Trophoblast cell (in vitro differentiated cells and primary cell): ENCODE results near the gene SERPINI2. TPM values are rescaled to one million over a fixed set of nuclear protein-coding genes. Genes with fewer than 3 reads are reported as not detected.

Experiments used
- DNase-seq, 2 donors: peaks; one replicate each; pipeline ENCODE4 v3.0.0-alpha.2; 2016
- H2AFZ ChIP-seq: 2 replicates; pipeline ENCODE4 v1.6.1; 2013; ENCODE audit warnings: low read length, moderate library complexity, mild to moderate bottlenecking; ENCODE audit not compliant: insufficient read depth, poor library complexity
- H2AK5ac ChIP-seq: 2 replicates; pipeline ENCODE4 v1.6.1; 2013; ENCODE audit warnings: mild to moderate bottlenecking, low read length
- H2BK120ac ChIP-seq: 2 replicates; pipeline ENCODE4 v1.6.1; 2013; ENCODE audit warnings: low read length, mild to moderate bottlenecking, moderate library complexity; ENCODE audit not compliant: insufficient read depth, poor library complexity
- H2BK12ac ChIP-seq: 2 replicates; pipeline ENCODE4 v1.6.1; 2013; ENCODE audit warnings: mild to moderate bottlenecking, low read length, moderate library complexity
- H2BK5ac ChIP-seq: 2 replicates; pipeline ENCODE4 v1.6.1; 2013; ENCODE audit warnings: low read length, low read depth, moderate library complexity, mild to moderate bottlenecking; ENCODE audit not compliant: poor library complexity
- H3K14ac ChIP-seq: 2 replicates; pipeline ENCODE4 v1.6.1; 2013; ENCODE audit warnings: mild to moderate bottlenecking, low read length
- H3K18ac ChIP-seq: 2 replicates; pipeline ENCODE4 v1.6.1; 2013; ENCODE audit warnings: mild to moderate bottlenecking, low read length
- H3K23ac ChIP-seq: 2 replicates; pipeline ENCODE4 v1.6.1; 2013; ENCODE audit warnings: low read length
- H3K27ac ChIP-seq: 2 replicates; pipeline ENCODE4 v1.5.1; 2013; ENCODE audit warnings: low read depth, mild to moderate bottlenecking, inconsistent platforms, low read length, moderate library complexity
- H3K27me3 ChIP-seq: 2 replicates; pipeline ENCODE4 v1.6.1; 2013; ENCODE audit warnings: inconsistent platforms, mild to moderate bottlenecking, low read length, moderate library complexity; ENCODE audit not compliant: insufficient read depth
- H3K36me3 ChIP-seq, 2 experiments: 1 replicate in 1 of 2; 2 replicates in 1 of 2; pipeline ENCODE4 v1.6.1; 2013; ENCODE audit warnings: low read length in 2 of 2, mild to moderate bottlenecking in 2 of 2, moderate library complexity in 1 of 2; ENCODE audit not compliant: insufficient read depth in 2 of 2, control insufficient read depth in 1 of 2
- H3K4ac ChIP-seq: 2 replicates; pipeline ENCODE4 v1.6.1; 2013; ENCODE audit warnings: low read depth, mild to moderate bottlenecking, low read length, moderate library complexity
- H3K4me1 ChIP-seq, 2 experiments: 1 replicate in 1 of 2; 2 replicates in 1 of 2; pipeline ENCODE4 v1.6.1; 2013; ENCODE audit warnings: low read length in 2 of 2, mild to moderate bottlenecking in 2 of 2, moderate library complexity in 1 of 2; ENCODE audit not compliant: insufficient read depth in 2 of 2, control insufficient read depth in 1 of 2
- H3K4me2 ChIP-seq: 2 replicates; pipeline ENCODE4 v1.6.1; 2013; ENCODE audit warnings: inconsistent platforms, mild to moderate bottlenecking, low read length, moderate library complexity
- H3K4me3 ChIP-seq: 2 replicates; pipeline ENCODE4 v1.5.1; 2013; ENCODE audit warnings: mild to moderate bottlenecking, low read depth, low read length, inconsistent platforms
- H3K79me1 ChIP-seq: one replicate; pipeline ENCODE4 v1.6.1; 2013; ENCODE audit warnings: low read length
- H3K79me2 ChIP-seq: 2 replicates; pipeline ENCODE4 v1.6.1; 2013; ENCODE audit warnings: low read length, mild to moderate bottlenecking; ENCODE audit not compliant: control insufficient read depth, insufficient read depth, poor library complexity
- H3K9ac ChIP-seq: 2 replicates; pipeline ENCODE4 v1.6.1; 2013; ENCODE audit warnings: mild to moderate bottlenecking, low read length
- H3K9me3 ChIP-seq: 2 replicates; pipeline ENCODE4 v1.6.1; 2013; ENCODE audit warnings: low read depth, mild to moderate bottlenecking, control low read depth, inconsistent platforms, low read length; ENCODE audit not compliant: insufficient read depth
- H4K12ac ChIP-seq: 2 replicates; pipeline ENCODE4 v1.6.1; 2013; ENCODE audit warnings: low read depth, mild to moderate bottlenecking, low read length, moderate library complexity
- H4K8ac ChIP-seq: 2 replicates; pipeline ENCODE4 v1.6.1; 2013; ENCODE audit warnings: low read depth, mild to moderate bottlenecking, low read length, moderate library complexity
- H4K91ac ChIP-seq: one replicate; pipeline ENCODE4 v1.6.1; 2013; ENCODE audit warnings: low read depth, mild to moderate bottlenecking, low read length, moderate library complexity
- WGBS: extraction: QIAGEN DNeasy Blood & Tissue Kit; methylation state at CpG from one replicate; pipeline ENCODE4 v1.1.7; 2013; ENCODE audit warnings: missing lambda C conversion rate; ENCODE audit not compliant: insufficient read length, insufficient coverage; ENCODE audit errors: extremely low coverage; 5-methylcytosine and 5-hydroxymethylcytosine counted together
- polyA plus RNA-seq: library from polyadenylated mRNA; stranded (reverse); fragments of 200-250 nt; gene quantifications from 2 replicates; pipeline ENCODE4 v1.2.3, GENCODE V29; 2013

Gene SERPINI2, protein sequence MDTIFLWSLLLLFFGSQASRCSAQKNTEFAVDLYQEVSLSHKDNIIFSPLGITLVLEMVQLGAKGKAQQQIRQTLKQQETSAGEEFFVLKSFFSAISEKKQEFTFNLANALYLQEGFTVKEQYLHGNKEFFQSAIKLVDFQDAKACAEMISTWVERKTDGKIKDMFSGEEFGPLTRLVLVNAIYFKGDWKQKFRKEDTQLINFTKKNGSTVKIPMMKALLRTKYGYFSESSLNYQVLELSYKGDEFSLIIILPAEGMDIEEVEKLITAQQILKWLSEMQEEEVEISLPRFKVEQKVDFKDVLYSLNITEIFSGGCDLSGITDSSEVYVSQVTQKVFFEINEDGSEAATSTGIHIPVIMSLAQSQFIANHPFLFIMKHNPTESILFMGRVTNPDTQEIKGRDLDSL
- 0.07 TPM in 1 of 2 replicates, not detected in the other for polyA plus RNA-seq

- Histone ChIP-seq H4K12ac (no peak within 1 kb of the TSS), H3K4me1 (no peaks in the 10 kb centered on the region), H2BK120ac (no peak within 1 kb of the TSS), H3K4me2 (no peak within 1 kb of the TSS), H3K36me3 (no peaks in the 10 kb centered on the region), H3K9me3 (no peaks in the 10 kb centered on the region), H2BK12ac (no peak within 1 kb of the TSS), H3K23ac (no peak within 1 kb of the TSS), H3K18ac (no peak within 1 kb of the TSS), H4K91ac (no peak within 1 kb of the TSS), H3K4ac (no peak within 1 kb of the TSS), H2AFZ (no peak within 1 kb of the TSS), H3K79me1 (no peaks in the 10 kb centered on the region), H3K9ac (no peak within 1 kb of the TSS), H3K27ac (no peak within 1 kb of the TSS), H3K4me3 (no peak within 1 kb of the TSS), H3K79me2 (no peaks in the 10 kb centered on the region), H2AK5ac (no peak within 1 kb of the TSS), H2BK5ac (no peak within 1 kb of the TSS), H3K14ac (no peak within 1 kb of the TSS), H3K27me3 (no peaks in the 10 kb centered on the region), H4K8ac (no peak within 1 kb of the TSS)
- no CpG with 5 or more reads among the region's 4 CpGs for WGBS
- DNase-seq: no peak
Observed at GRCh38 chr3:167473863-167474262, at the start of gene SERPINI2. Gene SERPINI2, minus strand, starts transcription at chr3:167474042. Its CDS starts 2,208 bp downstream, at chr3:167471834.

DNA sequence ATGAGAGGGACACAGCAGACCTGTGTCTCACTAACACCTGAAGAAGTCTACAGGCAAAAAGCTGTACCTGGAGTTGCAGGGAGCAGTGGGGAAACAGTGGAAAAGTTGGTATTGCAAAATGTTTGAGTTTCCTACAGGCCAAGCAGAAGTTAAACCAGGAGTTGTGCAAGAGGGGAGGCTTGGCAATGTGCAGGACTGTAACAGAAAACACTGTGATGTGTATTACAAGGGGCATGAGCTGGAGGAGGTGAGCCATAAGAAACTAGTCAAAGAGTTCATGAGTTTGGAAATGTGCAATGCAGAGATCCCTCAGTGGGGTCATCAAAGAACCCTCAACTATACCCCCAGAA, 47.1 kb upstream of the SERPINI2 start:
- Histone ChIP-seq H3K9me3 (no peaks in the 10 kb centered on the region), H3K4me2 (no peak overlapping the region), H2AFZ (no peak overlapping the region), H3K79me2 (no peaks in the 10 kb centered on the region), H3K4me1 (no peaks in the 10 kb centered on the region), H3K23ac (no peak overlapping the region), H4K91ac (no peak overlapping the region), H2BK120ac (no peak overlapping the region), H4K12ac (no peak overlapping the region), H3K36me3 (no peaks in the 10 kb centered on the region), H3K9ac (no peak overlapping the region), H4K8ac (no peak overlapping the region), H3K18ac (no peak overlapping the region), H3K4ac (no peak overlapping the region), H2BK12ac (no peak overlapping the region), H3K27me3 (no peaks in the 10 kb centered on the region), H2AK5ac (no peak overlapping the region), H3K14ac (no peak overlapping the region), H3K27ac (no peak overlapping the region), H3K4me3 (no peak overlapping the region), H3K79me1 (no peaks in the 10 kb centered on the region), H2BK5ac (no peak overlapping the region)
- DNase-seq: peak in 1 of 2 donors; percentile 17

GRCh38 chr3:167520266-167521005, 46.6 kb upstream of the SERPINI2 start:
- no peak overlapping the region for H3K4me2 ChIP-seq
- H3K9me3 ChIP-seq: no peaks in the 10 kb centered on the region
- no peak overlapping the region for H3K4me3 ChIP-seq
- WGBS: no CpG with 5 or more reads among the region's 2 CpGs
- H4K91ac ChIP-seq: no peak overlapping the region
- no peak overlapping the region for H2AK5ac ChIP-seq
- H3K18ac ChIP-seq: no peak overlapping the region
- H3K36me3 ChIP-seq: no peaks in the 10 kb centered on the region
- no peak overlapping the region for H3K4ac ChIP-seq
- no peaks in the 10 kb centered on the region for H3K79me2 ChIP-seq
- no peak overlapping the region for H2BK120ac ChIP-seq
- no peak overlapping the region for H3K27ac ChIP-seq
- no peak overlapping the region for H4K8ac ChIP-seq
- H3K23ac ChIP-seq: no peak overlapping the region
- H3K4me1 ChIP-seq: no peaks in the 10 kb centered on the region
- no peak overlapping the region for H3K9ac ChIP-seq
- H3K27me3 ChIP-seq: no peaks in the 10 kb centered on the region
- DNase-seq: no peak
- no peak overlapping the region for H2BK12ac ChIP-seq
- no peak overlapping the region for H2AFZ ChIP-seq
- no peaks in the 10 kb centered on the region for H3K79me1 ChIP-seq
- H3K14ac ChIP-seq: no peak overlapping the region
- no peak overlapping the region for H2BK5ac ChIP-seq
- no peak overlapping the region for H4K12ac ChIP-seq

GRCh38 chr3:167507954-167508353, 34.1 kb upstream of the SERPINI2 start:
- Histone ChIP-seq H2BK5ac (no peak overlapping the region), H3K4ac (no peak overlapping the region), H4K8ac (no peak overlapping the region), H2BK12ac (no peak overlapping the region), H4K91ac (no peak overlapping the region), H3K23ac (no peak overlapping the region), H3K9ac (no peak overlapping the region), H3K4me3 (no peak overlapping the region), H3K4me2 (no peak overlapping the region), H3K18ac (no peak overlapping the region), H3K9me3 (peaks cover 3% of the 10 kb centered on the region), H4K12ac (no peak overlapping the region), H2AFZ (no peak overlapping the region), H3K79me1 (no peaks in the 10 kb centered on the region), H3K36me3 (no peaks in the 10 kb centered on the region), H3K4me1 (no peaks in the 10 kb centered on the region), H3K14ac (no peak overlapping the region), H2BK120ac (no peak overlapping the region), H2AK5ac (no peak overlapping the region), H3K79me2 (no peaks in the 10 kb centered on the region), H3K27ac (no peak overlapping the region), H3K27me3 (no peaks in the 10 kb centered on the region)
- WGBS: no CpG with 5 or more reads among the region's 1 CpG
- DNase-seq: no peak
